Embryonic facial prominence (tissue), 1 donor: Measurements from ENCODE around the gene ADAMTS17.

Experiments
- DNase-seq: peaks from one replicate; pipeline ENCODE4 v3.0.0-alpha.2; 2016; ENCODE audit errors: extremely low spot score

The ADAMTS17 gene

DNA sequence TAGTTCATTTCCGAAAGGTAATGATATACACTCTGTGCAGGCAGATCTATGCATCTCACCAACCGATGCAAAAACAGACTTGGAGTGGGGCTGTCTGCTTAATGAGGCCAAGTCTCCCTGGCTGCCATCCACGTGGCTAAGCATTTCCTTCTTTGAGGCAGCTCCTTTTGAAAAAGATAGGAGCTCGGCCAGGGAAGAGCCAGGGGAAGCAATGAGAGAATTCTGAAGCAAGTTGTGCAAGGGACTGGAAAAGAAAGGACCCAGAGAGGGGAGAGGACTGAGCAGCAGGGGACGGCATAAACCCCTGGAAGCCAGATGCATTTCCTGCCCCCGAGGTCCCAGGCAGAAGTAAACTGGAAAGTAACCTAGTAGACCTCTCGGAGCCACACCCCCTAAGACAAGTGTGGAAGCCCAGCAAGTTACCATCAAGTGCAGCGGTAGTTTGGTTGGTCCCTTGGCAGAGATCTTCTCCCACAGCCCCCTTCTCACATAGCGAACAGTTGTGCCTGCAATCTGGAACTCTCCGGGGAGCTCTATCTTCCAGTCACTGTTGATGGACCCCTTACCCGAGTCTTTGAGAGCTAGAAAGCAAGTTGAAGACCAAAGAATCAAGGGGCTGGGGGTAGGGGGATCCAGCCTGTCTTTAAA is 288.2 kb downstream of the ADAMTS17 start:
- DNase-seq: no peak

DNA sequence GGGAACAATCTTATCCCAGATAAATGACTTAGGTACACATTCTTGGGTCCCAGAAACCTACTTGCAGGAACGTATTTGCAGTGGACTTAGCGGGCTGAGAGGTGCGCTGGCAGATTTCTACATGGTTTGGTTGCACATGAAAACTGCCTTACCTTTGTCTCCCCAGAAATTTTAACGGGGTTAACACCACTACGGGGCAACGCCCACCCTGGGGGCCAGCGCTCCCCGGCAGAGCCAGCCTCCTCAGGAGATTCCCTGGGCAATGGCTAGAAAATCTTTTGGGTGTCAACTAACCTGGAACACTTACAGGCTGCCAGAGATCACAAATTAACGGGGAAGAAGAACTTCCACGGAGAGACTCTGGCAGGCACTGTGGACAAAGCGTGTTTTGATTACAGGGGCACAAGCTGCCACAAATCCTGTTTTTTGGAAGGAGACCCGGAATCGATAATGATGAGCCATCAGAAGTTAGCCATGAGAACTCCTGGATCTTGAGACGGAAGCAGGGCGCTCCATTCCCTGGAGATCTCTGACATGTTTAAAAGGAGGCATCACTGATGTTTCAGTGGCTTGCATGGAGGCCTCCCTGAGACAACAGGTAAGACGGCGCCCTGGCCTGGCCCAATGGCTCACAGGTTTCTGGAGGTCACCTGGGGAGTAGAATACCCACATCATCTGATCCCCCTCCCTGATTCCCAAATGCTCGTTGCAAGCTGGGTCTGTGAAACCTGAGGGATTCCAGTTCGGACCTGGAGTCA is 288.9 kb downstream of the ADAMTS17 start:
- DNase-seq: no peak

DNA sequence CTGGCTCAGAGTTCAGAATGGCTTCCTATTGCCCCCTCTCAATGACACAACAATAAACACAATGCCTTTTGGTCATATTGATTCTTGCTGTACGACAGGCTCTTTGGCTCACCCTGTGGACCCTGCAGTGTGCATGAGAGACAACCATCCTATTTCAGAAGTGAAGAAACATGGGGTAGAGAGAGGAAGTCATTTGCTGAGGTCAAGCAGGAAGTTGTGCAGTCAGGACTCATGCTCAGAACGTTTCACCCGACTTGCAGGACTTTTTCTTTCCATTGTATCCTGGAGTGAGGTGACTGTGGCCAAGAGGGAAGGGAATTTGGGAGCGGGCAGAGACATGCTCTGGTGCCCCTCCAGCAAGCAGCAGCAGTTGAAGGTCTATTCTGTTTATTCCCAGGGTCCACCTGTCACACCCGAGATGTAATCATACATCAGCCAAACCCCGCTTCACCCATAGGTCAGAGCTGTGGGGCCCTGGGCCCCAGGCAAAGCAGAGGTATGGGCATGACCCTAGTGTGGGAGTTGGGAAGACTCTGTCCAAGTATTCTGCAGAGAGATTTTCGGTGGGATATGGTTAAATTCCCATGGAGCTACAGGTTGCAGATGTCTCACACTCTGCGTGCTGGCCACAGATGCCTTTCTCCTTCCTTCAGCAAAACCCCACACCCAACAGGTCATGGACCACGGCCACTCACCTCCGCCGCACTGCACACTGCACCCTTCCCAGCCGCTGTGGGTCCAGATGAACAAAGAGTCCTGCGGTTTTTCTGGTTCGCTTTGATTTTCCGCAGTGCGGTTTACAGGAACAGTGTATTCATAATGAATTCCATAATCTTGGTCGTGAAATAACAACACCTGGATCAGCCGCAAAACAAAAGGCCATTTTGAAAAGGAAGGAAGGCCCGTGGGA is 290.6 kb downstream of the ADAMTS17 start:
- no peak for DNase-seq

DNA sequence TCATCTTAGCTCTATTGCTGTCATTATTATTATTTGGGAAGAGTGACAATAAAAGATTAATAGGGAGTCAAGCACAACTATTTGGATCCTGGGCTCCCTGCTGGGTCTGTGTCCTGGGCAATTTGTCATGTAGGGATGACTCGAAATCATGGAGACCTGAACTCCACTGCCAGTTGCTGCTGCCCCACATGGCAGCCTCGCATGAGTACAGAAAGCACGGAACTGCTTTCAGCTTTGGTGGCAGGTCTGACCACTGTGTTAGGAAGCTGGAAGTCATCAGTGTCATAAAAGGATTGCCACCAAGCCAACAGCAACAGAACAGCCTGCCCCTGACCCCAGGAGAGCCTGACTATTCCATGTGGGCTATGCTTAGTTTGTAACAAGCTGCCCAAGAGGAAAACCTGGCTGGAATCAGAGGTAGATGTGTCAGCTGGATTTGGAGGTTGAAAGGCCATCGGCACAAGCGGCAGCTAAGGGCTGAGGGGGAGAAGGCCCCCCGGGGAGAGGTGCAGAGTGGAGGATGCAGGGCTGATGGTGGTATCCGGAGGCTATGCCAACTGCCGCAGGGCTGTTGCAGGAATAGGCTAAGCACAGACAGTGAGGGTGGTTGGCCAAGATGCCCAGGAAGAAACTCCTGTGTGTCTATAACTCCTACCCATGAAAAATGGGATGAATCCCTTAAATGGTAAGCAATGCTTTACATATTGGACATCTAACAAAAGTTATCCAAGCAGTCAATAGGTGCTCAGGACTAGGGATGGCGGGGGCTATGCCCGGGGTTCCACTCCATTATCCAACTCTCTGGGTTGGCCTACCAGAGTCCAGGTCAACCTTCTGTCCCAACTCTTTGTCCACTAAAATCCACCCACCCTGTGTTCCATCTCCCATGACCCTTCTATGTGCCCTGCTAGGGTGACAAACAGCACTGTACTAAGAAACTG is 291.6 kb downstream of the ADAMTS17 start:
- DNase-seq: no peak

DNA sequence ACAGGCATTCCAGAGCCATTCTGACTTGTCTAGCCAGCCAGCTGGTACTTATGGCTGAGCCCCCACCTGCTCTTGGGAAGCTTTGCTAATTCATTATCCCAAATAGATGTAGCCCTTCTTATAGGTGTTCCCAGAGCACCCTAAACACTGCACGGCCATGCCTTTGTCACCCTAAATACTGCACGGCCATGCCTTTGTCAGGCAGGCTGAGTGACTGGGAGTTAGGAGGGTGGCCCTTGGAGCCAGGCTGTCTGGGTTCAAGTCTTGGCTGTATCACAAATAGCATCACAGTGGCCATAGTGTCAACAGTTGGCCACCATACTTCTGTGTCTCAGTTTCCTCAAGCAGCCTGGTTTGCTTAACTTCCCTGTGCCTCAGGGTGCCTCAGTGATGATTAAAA is 292.3 kb downstream of the ADAMTS17 start:
- no peak for DNase-seq

DNA sequence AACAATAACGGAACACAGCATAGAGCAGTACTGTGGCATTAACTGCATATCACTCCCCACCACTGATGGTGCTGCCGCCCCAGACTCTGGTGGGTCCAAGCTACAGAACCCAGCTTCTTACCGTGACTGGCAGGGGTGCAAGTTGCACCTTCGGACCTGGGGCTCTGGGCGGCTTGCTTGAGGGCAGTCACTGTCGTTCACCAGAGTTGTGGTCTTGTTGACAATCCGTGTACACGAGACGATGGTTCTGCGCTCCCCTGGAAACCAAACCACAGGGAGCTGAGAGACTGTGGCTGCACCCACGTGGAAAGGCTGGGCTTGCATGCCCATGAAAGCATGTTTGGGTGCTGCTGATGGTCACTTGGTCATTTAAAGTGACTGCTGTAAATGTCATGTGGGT is 293.0 kb downstream of the ADAMTS17 start:
- DNase-seq: no peak

DNA sequence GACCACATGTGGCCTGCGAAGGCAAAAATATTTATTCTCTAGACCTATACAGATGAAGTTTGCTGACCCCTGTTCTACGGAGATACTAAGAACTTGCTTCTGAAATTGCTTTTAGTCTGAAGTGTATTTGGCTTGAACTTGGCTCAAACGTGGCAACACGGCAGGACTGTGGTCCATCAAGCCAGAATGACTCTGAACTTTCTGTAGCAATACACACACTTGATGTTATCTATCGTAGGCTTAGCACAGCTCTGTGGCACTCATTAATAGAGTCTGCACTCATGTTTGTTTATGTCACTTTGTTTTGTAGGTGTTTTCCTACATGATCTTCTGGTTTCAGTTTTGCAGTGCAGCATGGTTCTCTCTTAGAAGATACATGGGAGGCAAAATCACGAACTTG is 298.1 kb downstream of the ADAMTS17 start:
- no peak for DNase-seq

DNA sequence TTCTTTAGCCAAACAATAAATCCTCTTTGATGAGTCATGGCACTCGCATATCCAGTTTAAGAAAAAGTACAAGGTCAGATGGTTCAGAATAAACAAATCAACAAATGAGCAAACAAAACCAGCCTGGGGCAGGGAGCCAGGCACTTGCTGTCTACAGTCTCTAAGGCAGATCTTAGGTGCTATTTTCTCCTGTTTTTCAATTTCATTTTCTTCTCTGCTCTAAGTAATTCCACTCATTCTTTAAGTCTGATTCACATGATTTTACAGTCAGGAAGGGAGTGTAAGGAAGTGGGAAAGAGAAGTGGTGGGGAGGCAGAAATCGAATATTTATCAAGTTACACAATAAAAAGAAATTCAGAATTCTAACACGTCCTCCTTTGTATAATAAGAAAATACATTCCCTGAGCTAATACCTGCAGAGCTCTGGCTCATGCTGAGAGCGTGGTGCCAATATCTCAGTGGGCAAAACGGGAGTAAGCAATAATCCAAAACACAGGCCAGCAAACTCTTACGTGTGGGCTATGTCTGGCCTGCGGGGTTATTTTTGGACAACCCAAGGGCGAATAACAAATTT is 298.6 kb downstream of the ADAMTS17 start:
- no peak for DNase-seq

DNA sequence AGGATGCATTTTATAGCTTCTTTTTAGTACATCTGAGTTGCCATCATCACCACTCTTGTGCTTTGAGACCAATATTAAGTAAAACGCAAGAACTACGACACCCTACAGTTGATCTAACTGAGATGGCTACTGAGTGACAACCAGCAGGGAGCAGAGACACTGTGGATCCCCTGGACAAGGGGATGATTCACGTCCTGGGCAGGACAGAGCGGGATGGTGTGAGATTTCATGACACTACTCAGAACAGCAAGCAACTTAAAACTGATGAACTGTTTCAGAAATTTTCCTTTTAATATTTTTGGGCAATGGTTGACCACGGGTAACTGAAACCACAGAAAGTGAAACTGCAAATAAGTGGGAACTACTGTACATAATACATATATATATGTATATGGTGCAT is 299.2 kb downstream of the ADAMTS17 start:
- no peak for DNase-seq

DNA sequence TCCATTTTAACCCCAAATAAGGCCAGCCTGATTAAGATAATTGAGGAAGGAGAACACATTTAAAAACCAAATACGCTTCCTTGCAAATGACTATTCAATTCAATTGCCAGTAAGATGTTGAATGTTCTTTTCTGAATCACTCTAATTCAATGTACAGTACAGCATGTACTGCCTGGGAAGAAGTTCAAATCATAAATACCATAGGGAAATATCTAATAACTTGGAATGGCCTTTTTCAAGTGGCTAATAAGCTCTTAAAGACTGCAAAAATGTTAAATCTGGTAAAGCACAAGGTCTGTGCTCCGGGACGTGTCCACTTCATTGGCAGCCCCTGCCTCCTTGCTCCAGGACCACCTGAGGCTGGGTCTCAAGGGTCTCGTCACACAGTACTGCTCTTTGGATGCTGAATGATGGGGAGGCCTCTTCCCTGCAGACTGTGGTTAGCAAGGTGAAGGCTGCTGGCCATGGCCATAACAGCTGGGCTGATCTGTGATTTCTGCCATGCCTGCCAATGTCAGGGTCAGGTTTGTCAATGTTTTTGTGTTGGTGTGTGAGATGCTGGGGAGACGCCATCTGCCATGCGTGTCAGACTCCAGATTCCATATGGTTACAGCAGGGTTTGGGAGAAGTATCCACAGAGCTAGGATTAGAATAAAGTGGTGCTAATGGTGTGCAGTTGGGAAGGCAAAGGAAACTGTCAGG is 300.5 kb downstream of the ADAMTS17 start:
- no peak for DNase-seq

DNA sequence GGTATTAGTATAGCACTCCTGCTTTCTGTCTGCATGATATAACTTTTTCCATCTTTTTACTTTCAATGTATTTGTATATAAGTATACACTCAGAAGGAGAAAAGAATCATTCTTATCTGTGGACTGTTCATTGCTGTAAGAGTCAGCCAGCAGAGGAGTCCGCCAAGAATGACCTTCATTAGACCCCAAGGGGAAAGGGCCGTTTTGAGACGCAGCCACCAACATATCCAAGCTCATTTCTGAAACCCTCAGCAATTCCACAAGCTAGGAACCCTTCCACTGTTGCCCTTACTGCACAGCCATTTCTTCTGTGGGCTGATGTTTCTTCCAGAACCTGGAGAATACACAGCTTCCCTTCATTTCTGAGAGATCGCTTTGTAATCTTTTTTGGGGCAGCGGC is 301.8 kb downstream of the ADAMTS17 start:
- DNase-seq: no peak

DNA sequence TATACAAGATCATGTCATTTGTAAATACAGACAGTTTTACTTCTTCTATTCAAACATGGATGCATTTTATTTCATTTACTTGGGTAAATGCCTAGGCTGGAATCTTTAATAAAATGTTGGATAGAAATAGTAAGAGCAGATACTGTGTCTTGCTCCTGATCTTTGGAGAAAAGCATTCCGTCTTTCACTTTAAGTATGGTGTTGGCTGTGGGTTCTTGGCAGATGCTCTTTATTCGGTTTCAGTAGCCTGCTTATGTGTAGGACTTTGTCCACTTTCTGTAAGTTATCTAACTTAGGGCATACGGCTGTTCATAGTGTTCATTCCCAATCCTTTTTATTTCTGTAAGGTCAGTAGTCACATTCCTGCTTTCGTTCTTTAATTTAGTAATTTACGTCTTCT is 303.0 kb downstream of the ADAMTS17 start:
- no peak for DNase-seq

DNA sequence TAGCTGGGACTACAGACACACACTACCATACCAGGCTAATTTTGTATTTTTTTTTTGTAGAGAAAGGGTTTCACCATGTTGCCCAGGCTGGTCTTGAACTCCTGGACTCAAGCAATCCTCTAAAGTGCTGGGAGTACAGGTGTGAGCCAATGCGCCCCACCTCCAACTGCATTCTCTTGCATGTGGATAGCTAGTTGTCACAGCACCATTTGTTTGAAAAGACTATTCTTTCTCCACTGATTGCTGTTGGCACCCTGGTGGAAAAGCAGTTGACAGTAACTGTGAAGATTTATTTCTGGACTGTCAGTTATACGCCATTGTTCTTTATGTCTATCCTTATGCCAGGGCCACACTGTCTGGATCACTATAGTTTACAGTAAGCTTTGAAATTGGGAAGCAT is 303.9 kb downstream of the ADAMTS17 start:
- DNase-seq: no peak

DNA sequence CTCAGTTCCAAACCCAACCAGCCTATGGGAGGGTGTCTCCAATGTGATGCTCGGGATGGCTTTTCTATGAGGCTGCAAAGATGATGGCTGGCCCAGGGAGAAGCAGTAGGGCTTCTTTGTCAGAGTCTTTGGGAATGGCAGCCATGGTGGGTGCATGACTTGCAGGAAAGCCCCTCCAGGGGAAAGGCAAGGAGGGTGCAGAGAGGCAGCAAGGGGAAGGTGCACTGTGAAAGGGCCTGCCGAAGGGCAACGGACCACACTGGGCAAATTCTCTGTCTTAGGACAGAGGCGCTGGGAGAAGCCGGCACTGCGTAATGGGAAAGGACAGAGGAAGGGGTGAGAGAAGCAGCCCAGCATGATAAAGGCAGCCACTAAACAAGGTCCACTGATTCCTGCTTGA is 305.8 kb downstream of the ADAMTS17 start:
- no peak for DNase-seq

DNA sequence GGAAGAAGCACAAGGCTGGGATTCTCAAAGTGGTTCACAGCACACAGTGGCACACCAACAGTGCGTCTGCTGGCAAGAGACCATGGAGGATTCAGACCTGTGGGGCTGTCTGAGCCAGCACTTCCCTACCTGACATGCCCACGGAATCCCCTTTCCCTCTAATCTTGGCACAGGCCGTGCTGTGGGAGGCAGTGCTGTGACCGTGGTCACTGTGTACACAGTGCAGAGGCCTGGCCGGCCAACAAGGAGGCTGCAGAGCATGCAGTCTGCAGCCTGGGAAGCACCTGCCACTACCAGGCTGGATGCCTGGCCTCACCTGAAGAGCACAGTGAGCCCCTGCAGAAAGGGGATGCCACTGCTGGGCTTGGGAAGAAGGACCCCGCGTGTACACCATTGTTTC is 307.6 kb downstream of the ADAMTS17 start:
- no peak for DNase-seq

DNA sequence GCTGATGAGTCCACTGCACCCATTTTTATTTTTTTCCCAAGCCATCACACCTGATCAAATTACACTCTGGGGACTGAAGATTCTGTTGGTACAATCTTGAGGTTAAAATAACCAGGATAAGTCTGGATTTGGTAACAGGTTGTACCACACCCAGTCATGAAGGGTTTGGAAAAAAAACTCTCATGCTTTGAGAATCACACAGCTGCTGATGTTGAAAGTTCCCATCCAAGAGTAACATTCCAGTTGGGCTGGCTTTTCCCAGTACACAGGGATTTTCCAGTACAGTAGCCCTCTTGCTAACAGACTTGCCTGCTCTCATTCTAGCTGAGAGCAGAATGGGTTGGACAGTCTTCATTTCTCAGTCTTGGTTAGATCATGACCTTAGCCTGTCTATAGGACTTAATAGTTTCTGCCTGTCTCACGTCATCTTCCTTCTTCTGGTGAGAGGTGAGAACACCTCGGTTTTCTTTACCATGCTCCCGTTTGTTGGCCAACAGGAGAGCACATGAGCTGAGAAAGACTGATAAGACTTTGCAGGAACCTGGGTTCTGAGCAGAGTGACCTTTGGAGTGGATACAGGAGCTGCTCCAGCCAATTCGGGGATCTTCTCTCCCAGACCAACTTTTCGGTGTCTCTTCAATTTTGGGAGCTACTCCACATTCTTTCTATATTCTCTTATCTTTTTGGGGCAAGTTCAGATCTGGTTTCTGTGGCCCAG is 308.5 kb downstream of the ADAMTS17 start:
- no peak for DNase-seq

DNA sequence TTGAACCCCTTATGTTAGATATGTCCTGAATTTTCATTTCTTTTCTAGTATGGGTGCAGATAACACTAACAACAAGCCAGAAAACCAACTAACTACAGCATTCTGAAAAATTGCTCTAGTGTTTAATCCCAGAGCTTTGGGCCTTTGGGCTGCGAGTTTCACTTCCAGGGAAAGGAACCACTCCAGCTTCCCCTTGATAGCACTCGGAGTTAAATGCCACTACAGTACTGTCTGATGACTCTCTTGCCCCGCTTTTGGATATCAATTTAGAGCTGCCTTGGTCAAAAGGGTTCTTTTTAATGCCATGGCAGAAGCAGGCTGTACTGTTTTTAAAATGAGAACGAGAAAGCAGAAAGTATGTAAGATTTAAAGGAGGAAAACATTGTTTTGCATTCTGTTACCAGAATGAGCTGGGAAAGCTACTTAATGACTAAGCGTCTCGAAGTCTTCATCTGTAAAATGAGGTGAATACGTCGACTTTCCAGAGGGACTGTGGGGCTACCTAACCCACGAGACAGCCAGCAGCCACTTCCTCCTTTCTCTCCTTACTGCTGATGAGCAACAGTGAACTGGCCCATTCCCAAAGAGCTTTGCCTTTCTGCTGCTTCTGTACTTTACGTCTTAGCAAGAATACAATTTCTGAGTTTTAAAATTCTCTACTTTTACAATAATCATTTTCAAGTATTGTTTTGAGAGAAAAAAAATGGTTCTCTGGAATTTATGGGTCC is 309.3 kb downstream of the ADAMTS17 start:
- DNase-seq: no peak

DNA sequence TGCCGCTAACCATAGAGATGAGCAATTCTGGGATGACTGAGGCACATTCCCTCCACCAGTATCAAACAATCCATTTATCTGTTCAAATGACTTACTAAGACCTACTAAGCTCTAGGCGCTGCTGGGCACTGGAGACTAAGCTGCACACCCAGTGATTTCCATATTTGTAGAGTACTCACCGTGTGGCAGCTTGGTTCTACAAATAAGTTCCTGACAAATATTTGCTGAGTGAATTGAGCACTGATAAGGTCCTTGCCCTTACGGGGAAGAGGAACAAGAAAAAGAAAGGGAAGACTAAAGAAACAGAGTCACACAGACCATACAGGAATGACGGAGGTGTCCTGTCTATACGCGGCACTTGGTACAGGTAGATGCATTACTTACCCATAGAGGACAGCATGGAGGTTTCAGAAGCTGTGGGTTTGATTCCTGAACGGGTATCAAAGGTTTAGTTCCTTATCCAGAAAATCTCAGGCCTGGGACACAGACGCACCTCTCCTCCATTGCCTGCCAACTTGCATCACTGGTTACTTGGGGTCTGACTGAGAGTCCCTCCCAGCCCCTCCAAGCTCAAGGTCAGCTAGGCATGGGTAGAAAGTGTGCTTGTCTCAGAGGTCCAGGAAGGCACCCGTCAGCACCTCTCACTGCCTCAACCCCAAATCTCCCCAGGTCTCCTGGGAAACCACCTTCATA is 310.0 kb downstream of the ADAMTS17 start:
- DNase-seq: no peak
